ENCODE data around the gene SLFN12L.
"Not testable (repeated sequence)": the region's sequence is repeated elsewhere in the genome, so short reads cannot be mapped to it uniquely, and the experiment has no call there.

Gene SLFN12L

DNA sequence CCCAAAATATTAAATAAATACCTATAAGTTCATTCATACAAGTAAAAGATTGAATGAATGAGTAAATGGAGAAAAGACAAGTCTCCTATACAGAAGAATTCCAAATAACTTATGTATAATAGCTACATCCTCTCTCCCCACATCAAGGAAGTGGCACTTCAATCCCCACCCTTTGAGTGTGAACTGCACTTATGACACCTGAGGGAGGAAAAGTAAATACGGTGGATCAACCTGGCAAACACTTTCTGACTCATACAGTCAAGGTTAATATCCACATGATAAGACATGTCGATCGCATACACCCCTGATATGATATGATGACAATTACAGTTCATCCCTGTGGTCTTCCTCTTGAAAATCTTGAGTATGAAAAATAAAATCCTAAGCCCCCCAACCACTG is 18.0 kb downstream of the SLFN12L start:
- TF ChIP-seq, protein P1, sequence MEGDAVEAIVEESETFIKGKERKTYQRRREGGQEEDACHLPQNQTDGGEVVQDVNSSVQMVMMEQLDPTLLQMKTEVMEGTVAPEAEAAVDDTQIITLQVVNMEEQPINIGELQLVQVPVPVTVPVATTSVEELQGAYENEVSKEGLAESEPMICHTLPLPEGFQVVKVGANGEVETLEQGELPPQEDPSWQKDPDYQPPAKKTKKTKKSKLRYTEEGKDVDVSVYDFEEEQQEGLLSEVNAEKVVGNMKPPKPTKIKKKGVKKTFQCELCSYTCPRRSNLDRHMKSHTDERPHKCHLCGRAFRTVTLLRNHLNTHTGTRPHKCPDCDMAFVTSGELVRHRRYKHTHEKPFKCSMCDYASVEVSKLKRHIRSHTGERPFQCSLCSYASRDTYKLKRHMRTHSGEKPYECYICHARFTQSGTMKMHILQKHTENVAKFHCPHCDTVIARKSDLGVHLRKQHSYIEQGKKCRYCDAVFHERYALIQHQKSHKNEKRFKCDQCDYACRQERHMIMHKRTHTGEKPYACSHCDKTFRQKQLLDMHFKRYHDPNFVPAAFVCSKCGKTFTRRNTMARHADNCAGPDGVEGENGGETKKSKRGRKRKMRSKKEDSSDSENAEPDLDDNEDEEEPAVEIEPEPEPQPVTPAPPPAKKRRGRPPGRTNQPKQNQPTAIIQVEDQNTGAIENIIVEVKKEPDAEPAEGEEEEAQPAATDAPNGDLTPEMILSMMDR (IDR thresholded peaks at IDR 0.05) = no peak

DNA sequence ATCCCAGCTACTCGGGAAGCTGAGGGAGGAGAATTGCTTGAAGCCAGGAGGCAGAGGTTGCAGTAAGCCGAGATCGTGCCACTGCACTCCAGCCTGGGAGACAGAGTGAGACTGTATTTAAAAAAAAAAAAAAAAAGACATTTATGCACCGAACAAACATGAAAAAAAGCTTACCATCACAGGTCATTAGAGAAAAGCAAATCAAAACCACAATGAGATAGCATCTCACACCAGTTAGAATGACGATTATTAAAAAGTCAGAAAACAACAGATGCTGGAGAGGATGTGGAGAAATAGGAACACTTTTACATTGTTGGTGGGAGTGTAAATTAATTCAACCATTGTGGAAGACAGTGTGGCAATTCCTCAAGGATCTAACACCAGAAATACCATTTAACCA is 19.0 kb downstream of the SLFN12L start:
- H3K27ac Mint-ChIP-seq; H3K4me1 Mint-ChIP-seq; H3K36me3 Mint-ChIP-seq (ENCODE audit: low read depth); H3K9me3 Mint-ChIP-seq; DNase-seq; H3K4me3 Mint-ChIP-seq: not testable (repeated sequence)
- peaks cover 66% of the 10 kb centered on the region for H3K27me3 Mint-ChIP-seq (ENCODE audit: low read depth, poor library complexity)

More for the DNA sequence above, 18.0 kb downstream of the SLFN12L start:
- peaks cover 7% of the 10 kb centered on the region for H3K9me3 Mint-ChIP-seq
- peaks cover 67% of the 10 kb centered on the region for H3K27me3 Mint-ChIP-seq (ENCODE audit: low read depth, poor library complexity)
- DNase-seq = no peak
- H3K4me1 Mint-ChIP-seq = no peaks in the 10 kb centered on the region
- no peaks in the 10 kb centered on the region for H3K36me3 Mint-ChIP-seq (ENCODE audit: low read depth)
- no peak overlapping the region for H3K4me3 Mint-ChIP-seq
- H3K27ac Mint-ChIP-seq = no peak overlapping the region

DNA sequence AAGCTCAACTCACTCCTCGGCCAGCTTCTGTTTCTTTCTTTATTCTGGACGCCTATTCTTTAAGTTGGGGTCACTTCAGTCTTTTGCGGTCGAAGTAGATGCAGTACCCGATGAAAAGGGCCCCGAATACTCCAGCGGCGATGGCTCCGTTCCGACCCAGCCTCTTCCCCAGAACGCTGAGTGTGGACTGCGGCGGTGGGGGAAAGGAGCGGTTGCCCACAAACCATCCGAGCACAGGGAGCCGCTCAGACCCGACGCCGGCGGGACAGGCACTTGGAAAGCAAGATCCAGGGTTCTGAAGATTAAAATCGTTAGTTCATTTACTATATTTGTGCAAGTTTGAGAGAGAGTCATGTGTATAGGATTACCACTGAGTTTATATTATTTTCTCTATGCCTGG is 22.5 kb downstream of the SLFN12L start:
- TF ChIP-seq, protein P1 (IDR thresholded peaks at IDR 0.05) = no peak
- peaks cover 10% of the 10 kb centered on the region for H3K9me3 Mint-ChIP-seq
- no peaks in the 10 kb centered on the region for H3K36me3 Mint-ChIP-seq (ENCODE audit: low read depth)
- DNase-seq = no peak
- H3K27me3 Mint-ChIP-seq (ENCODE audit: low read depth, poor library complexity) = peaks cover 63% of the 10 kb centered on the region
- no peak overlapping the region for H3K27ac Mint-ChIP-seq
- H3K4me1 Mint-ChIP-seq = no peaks in the 10 kb centered on the region
- no peak overlapping the region for H3K4me3 Mint-ChIP-seq

DNA sequence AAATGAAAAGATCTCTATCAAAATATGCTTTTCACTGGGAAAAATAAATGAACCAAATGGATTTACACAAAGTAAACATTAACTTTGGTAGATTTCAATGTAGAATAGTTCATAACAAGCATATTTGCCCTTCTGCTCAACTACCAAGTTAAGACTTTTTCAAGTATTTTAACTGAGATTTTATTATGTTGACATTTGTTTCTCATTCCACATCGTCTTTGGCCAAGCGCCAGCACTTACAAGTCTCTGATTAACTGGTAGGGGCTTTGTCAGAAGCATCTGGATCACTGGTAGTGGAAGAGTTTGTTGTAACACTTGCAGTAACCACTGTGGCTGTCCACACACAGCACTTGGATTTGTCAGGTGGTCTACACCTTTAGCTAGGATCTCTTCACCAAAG is 22.9 kb downstream of the SLFN12L start:
- H3K4me3 Mint-ChIP-seq = no peak overlapping the region
- DNase-seq = no peak
- H3K36me3 Mint-ChIP-seq (ENCODE audit: low read depth) = no peaks in the 10 kb centered on the region
- H3K27me3 Mint-ChIP-seq (ENCODE audit: low read depth, poor library complexity) = peaks cover 63% of the 10 kb centered on the region
- H3K9me3 Mint-ChIP-seq = peaks cover 14% of the 10 kb centered on the region
- H3K27ac Mint-ChIP-seq = no peak overlapping the region
- TF ChIP-seq, protein P1 (IDR thresholded peaks at IDR 0.05) = no peak
- no peaks in the 10 kb centered on the region for H3K4me1 Mint-ChIP-seq

DNA sequence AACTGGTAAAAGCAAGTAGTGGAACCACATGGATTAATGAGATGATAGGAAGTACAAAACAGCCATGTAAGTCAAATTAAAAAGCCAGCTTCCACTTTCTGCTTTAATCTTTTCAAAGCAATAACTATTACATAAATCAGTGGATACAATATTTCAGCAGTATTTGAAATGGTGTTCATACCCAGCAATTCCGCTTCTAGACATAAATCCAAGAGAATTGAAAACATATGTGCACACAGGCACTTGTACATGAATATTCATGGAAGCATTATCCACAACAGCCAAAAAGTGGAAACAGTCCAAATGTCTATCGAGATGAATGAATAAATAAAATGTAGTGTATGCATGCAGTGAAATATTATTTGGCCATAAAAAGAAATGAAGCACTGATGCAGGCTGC is 27.4 kb downstream of the SLFN12L start:
- no peak for DNase-seq
- Mint-ChIP-seq H3K27ac (no peak overlapping the region), H3K9me3 (peaks cover 22% of the 10 kb centered on the region), H3K36me3 (ENCODE audit: low read depth) (no peaks in the 10 kb centered on the region), H3K4me3 (no peak overlapping the region), H3K27me3 (ENCODE audit: low read depth, poor library complexity) (peaks cover 42% of the 10 kb centered on the region), H3K4me1 (no peaks in the 10 kb centered on the region)
- TF ChIP-seq, protein P1 (IDR thresholded peaks at IDR 0.05) = no peak

DNA sequence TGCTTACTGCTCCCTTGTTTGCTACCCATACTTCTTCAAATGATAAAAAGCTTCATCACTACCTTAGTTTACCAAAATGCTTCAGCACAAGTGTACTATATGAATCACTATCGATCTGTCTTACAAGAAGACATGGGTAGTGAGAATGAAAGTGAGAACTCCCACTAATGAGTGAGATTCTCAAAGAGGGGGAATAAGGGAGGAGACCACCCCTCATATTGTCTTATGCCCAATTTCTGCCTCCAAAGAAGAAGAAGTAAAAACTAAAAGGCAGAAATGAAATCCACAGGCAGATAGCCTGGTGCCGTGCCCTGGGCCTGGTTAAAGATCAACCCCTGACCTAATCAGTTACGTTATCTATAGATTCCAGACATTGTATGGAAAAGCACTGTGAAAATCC is 29.8 kb downstream of the SLFN12L start:
- Mint-ChIP-seq H3K9me3 (peaks cover 22% of the 10 kb centered on the region), H3K27me3 (ENCODE audit: low read depth, poor library complexity) (peaks cover 50% of the 10 kb centered on the region)
- H3K4me1 Mint-ChIP-seq; H3K36me3 Mint-ChIP-seq (ENCODE audit: low read depth); H3K4me3 Mint-ChIP-seq; DNase-seq; H3K27ac Mint-ChIP-seq: not testable (repeated sequence)

DNA sequence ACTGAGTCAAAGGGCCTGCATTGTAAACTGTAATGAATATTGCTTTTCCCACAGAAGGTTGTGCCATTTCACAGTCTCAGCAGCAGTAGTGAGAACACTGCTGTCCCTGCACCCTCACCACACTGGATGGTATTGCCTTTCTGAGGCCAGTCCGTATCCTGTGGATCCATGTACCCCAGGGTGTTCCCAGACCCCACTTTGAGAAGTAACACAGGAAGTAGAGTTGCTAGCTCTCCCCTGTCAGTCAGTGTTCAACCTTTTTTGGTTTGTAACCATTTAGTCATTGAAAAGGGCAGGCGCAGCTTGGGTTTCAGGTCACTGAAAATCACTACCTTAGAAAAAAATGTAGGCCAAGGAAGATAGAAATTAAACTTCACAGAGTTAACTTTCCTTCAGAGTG is 37.9 kb downstream of the SLFN12L start:
- Mint-ChIP-seq H3K27me3 (ENCODE audit: low read depth, poor library complexity) (peaks cover 95% of the 10 kb centered on the region), H3K9me3 (peaks cover 24% of the 10 kb centered on the region), H3K36me3 (ENCODE audit: low read depth) (peaks cover 5% of the 10 kb centered on the region), H3K4me3 (no peak overlapping the region), H3K4me1 (peaks cover 1% of the 10 kb centered on the region), H3K27ac (no peak overlapping the region)
- no peak for DNase-seq
- TF ChIP-seq, protein P1 (IDR thresholded peaks at IDR 0.05) = no peak

Measured in nephron progenitor cell (in vitro differentiated cells).